HG03039 (cell line): ENCODE data around the gene DHX15.

Experiments
- ATAC-seq: cut with Tn5 transposase; IDR thresholded peaks from one replicate; pipeline ENCODE4 v1.9.1; 2021; ENCODE audit warnings: mild to moderate bottlenecking, moderate library complexity; ENCODE audit not compliant: unreplicated experiment

Gene DHX15

GRCh38 chr4:24495388-24495787 is 89.0 kb downstream of the DHX15 start:
- no peak for ATAC-seq

- ATAC-seq: no peak
Measured at GRCh38 chr4:24489870-24490269, 94.5 kb downstream of the DHX15 start.

- peak; percentile 89 for ATAC-seq
Measured at GRCh38 chr4:24488399-24489164, 95.8 kb downstream of the DHX15 start.

- no peak for ATAC-seq
Measured at GRCh38 chr4:24482871-24483270, 101.5 kb downstream of the DHX15 start.

GRCh38 chr4:24477919-24478318 is 106.4 kb downstream of the DHX15 start:
- ATAC-seq: no peak
